CD4-positive, CD25-positive, alpha-beta regulatory T cell (primary cell): ENCODE data around the gene CACNG7. TPM values are rescaled to one million over a fixed set of nuclear protein-coding genes. Genes with fewer than 3 reads are reported as not detected.

ENCODE experiments used
- ATAC-seq, 2 donors: fragments of 150-1000 bp; cut with Tn5 transposase; one replicate each; pipeline ENCODE4 v1.10.0; 2021; ENCODE audit warnings: low read depth in 2 of 2, moderate number of reproducible peaks in 2 of 2, moderate library complexity in 1 of 2
- DNase-seq, 3 donors: peaks; one replicate each; pipeline versions ENCODE4 v3.0.0 to v3.0.0-alpha.2; 2012 to 2022; ENCODE audit warnings: mixed read lengths in 1 of 3
- H3K27ac ChIP-seq: one replicate; pipeline ENCODE4 v1.7.0; 2013; ENCODE audit warnings: mild to moderate bottlenecking, low read length; ENCODE audit not compliant: insufficient read depth, poor library complexity, severe bottlenecking
- H3K27me3 ChIP-seq: one replicate; pipeline ENCODE4 v1.7.0; 2013; ENCODE audit warnings: low read length; ENCODE audit not compliant: control insufficient read depth, insufficient read depth
- H3K36me3 ChIP-seq: one replicate; pipeline ENCODE4 v1.7.0; 2013; ENCODE audit warnings: mild to moderate bottlenecking, low read length, moderate library complexity; ENCODE audit not compliant: control insufficient read depth, insufficient read depth
- H3K4me1 ChIP-seq: 2 replicates; pipeline ENCODE4 v1.7.0; 2013; ENCODE audit warnings: mild to moderate bottlenecking, low read length; ENCODE audit not compliant: insufficient read depth, control insufficient read depth, poor library complexity, severe bottlenecking
- H3K4me3 ChIP-seq: one replicate; pipeline ENCODE4 v1.7.0; 2013; ENCODE audit warnings: low read depth, mild to moderate bottlenecking, low read length, moderate library complexity
- H3K9me3 ChIP-seq, 2 experiments: 1 replicate in 1 of 2; 2 replicates in 1 of 2; pipeline ENCODE4 v1.7.0; 2013; ENCODE audit warnings: low read length in 2 of 2, mild to moderate bottlenecking in 1 of 2, moderate library complexity in 1 of 2; ENCODE audit not compliant: control insufficient read depth in 2 of 2
- H3K27ac Mint-ChIP-seq, 3 donors: one replicate each; pipeline ENCODE4 v1.8.0; 2020 to 2022; ENCODE audit warnings: mild to moderate bottlenecking in 3 of 3, mixed read lengths in 3 of 3, moderate library complexity in 2 of 3
- H3K27me3 Mint-ChIP-seq: one replicate; pipeline ENCODE4 v1.8.0; 2022; ENCODE audit warnings: mild to moderate bottlenecking, mixed read lengths
- H3K36me3 Mint-ChIP-seq: one replicate; pipeline ENCODE4 v1.8.0; 2020; ENCODE audit warnings: mixed read lengths
- H3K4me1 Mint-ChIP-seq, 4 donors: one replicate each; pipeline ENCODE4 v1.8.0; 2020 to 2022; ENCODE audit warnings: mixed read lengths in 4 of 4, mild to moderate bottlenecking in 1 of 4
- H3K4me3 Mint-ChIP-seq, 4 donors: one replicate each; pipeline ENCODE4 v1.8.0; 2020 to 2022; ENCODE audit warnings: mild to moderate bottlenecking in 4 of 4, mixed read lengths in 4 of 4, moderate library complexity in 3 of 4
- H3K9me3 Mint-ChIP-seq, 7 donors: one replicate each; pipeline ENCODE4 v1.8.0; 2020 to 2022; ENCODE audit warnings: mixed read lengths in 7 of 7, mild to moderate bottlenecking in 3 of 7, moderate library complexity in 2 of 7
- polyA plus RNA-seq, 4 donors: library from polyadenylated mRNA; unstranded; fragments of 300-500 nt; fragmentation: Illumina TruSeq; gene quantifications; one replicate each; pipeline ENCODE4 v1.2.3, GENCODE V29; 2021
- total RNA-seq: library from RNA; stranded (reverse); gene quantifications from one replicate; pipeline ENCODE4 v1.2.3, GENCODE V29; 2022

The CACNG7 gene
- total and polyA plus RNA-seq, 5 donors from 2014 or later, result not detected

DNA sequence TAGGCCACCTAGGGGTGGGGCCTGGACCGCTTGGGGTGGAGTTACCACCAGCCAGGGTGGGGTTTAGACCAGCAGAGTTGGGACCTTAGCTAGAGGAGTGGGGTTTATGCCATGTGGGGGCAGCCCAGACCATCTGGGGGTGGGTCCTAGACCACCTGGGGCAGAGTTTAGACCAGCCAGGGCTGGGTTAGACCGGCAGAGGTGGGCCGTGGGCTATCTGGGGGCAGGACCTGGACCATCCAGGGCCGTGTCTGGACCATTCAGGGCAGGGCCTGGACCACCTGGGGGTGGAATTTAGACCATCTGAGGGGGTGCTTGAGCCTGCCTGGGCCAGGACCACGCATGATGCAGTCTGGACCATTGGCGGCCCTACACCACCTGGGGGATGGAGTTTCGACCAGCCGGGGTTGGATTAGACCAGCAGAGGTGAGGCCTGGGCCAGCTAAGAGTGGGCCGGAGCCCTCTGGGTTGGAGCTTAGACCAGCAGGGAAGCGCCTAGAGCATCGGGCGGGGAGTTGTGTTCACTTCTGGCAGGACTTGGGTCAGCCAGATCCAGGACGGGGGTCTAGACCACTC lies 72.4 kb downstream of the CACNG7 start:
- H3K4me3 ChIP-seq, result no peak overlapping the region
- H3K36me3 Mint-ChIP-seq, result peaks cover 8% of the 10 kb centered on the region
- no peak overlapping the region for H3K27ac Mint-ChIP-seq
- H3K27me3 Mint-ChIP-seq, result peaks cover 42% of the 10 kb centered on the region
- H3K9me3 Mint-ChIP-seq, result peaks cover 0 to 8% (median 4%) of the 10 kb centered on the region in 7 donors
- no peak overlapping the region for H3K27ac ChIP-seq
- peaks cover 27% of the 10 kb centered on the region for H3K4me1 ChIP-seq
- H3K36me3 ChIP-seq, result no peaks in the 10 kb centered on the region
- H3K4me1 Mint-ChIP-seq, result peaks cover 0 to 33% (median 19%) of the 10 kb centered on the region in 4 donors
- H3K27me3 ChIP-seq, result peaks cover 16% of the 10 kb centered on the region
- ATAC-seq (no peak), DNase-seq (no peak)
- peaks cover 0 to 4% of the 10 kb centered on the region in 2 experiments for H3K9me3 ChIP-seq
- H3K4me3 Mint-ChIP-seq, result peak overlapping the region in 3 of 4 donors; percentile 60 to 63 (median 61)

DNA sequence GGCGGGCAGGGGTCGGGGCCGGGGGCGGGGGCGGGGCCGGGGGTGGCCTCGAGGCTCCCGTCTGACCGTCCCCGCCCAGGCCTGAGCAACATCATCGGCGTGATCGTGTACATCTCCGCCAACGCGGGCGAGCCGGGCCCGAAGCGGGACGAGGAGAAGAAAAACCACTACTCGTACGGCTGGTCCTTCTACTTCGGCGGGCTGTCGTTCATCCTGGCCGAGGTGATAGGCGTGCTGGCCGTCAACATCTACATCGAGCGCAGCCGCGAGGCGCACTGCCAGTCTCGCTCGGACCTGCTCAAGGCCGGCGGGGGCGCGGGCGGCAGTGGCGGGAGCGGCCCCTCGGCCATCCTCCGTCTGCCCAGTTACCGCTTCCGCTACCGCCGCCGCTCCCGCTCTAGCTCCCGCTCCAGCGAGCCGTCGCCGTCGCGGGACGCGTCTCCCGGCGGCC lies 72.9 kb downstream of the CACNG7 start:
- Histone ChIP-seq H3K27me3 (peaks cover 14% of the 10 kb centered on the region), H3K36me3 (no peaks in the 10 kb centered on the region), H3K27ac (no peak overlapping the region), H3K9me3 (peaks cover 0 to 4% of the 10 kb centered on the region in 2 experiments), H3K4me3 (no peak overlapping the region), H3K4me1 (peaks cover 27% of the 10 kb centered on the region)
- ATAC-seq, result no peak
- no peak overlapping the region for H3K27ac Mint-ChIP-seq
- peaks cover 8% of the 10 kb centered on the region for H3K36me3 Mint-ChIP-seq
- H3K9me3 Mint-ChIP-seq, result peaks cover 0 to 6% (median 4%) of the 10 kb centered on the region in 7 donors
- H3K27me3 Mint-ChIP-seq, result peaks cover 40% of the 10 kb centered on the region
- H3K4me1 Mint-ChIP-seq, result peaks cover 0 to 33% (median 19%) of the 10 kb centered on the region in 4 donors
- DNase-seq, result no peak
- H3K4me3 Mint-ChIP-seq, result no peak overlapping the region

DNA sequence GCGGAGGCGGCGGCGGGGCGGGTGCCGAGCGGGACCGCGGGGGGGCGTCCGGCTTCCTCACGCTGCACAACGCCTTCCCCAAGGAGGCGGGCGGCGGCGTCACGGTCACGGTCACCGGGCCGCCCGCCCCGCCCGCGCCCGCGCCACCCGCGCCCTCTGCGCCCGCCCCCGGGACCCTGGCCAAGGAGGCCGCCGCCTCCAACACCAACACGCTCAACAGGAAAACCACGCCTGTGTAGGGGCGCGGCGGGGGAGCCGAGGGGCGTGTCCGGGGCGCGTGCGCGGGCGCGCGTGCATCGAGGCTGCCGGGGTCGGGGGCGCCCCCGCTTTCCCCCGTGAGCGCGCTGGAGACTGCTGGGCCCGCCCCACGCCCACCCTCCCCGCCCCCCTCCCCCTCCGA lies 73.5 kb downstream of the CACNG7 start:
- Mint-ChIP-seq H3K36me3 (peaks cover 8% of the 10 kb centered on the region), H3K4me1 (peaks cover 0 to 30% (median 15%) of the 10 kb centered on the region in 4 donors), H3K9me3 (peaks cover 0 to 6% (median 3%) of the 10 kb centered on the region in 7 donors), H3K4me3 (no peak overlapping the region), H3K27ac (no peak overlapping the region), H3K27me3 (peaks cover 34% of the 10 kb centered on the region)
- no peak overlapping the region for H3K4me3 ChIP-seq
- no peaks in the 10 kb centered on the region for H3K36me3 ChIP-seq
- no peak overlapping the region for H3K27ac ChIP-seq
- ATAC-seq, result no peak
- peaks cover 23% of the 10 kb centered on the region for H3K4me1 ChIP-seq
- peaks cover 8% of the 10 kb centered on the region for H3K27me3 ChIP-seq
- H3K9me3 ChIP-seq, result no peaks in the 10 kb centered on the region
- no peak for DNase-seq

- DNase-seq (no peak), ATAC-seq (no peak)
- no peak overlapping the region for H3K27ac Mint-ChIP-seq
- H3K36me3 Mint-ChIP-seq, result peaks cover 8% of the 10 kb centered on the region
- H3K36me3 ChIP-seq, result no peaks in the 10 kb centered on the region
- peaks cover 0 to 24% (median 13%) of the 10 kb centered on the region in 4 donors for H3K4me1 Mint-ChIP-seq
- no peak overlapping the region for H3K27ac ChIP-seq
- H3K4me3 ChIP-seq, result no peak overlapping the region
- no peaks in the 10 kb centered on the region for H3K9me3 ChIP-seq
- peaks cover 0 to 6% (median 3%) of the 10 kb centered on the region in 7 donors for H3K9me3 Mint-ChIP-seq
- H3K27me3 ChIP-seq, result peaks cover 6% of the 10 kb centered on the region
- no peak overlapping the region for H3K4me3 Mint-ChIP-seq
- peaks cover 26% of the 10 kb centered on the region for H3K27me3 Mint-ChIP-seq
- peaks cover 14% of the 10 kb centered on the region for H3K4me1 ChIP-seq
Observed at GRCh38 chr19:53983457-53984289, 74.6 kb downstream of the CACNG7 start.

- Histone ChIP-seq H3K27me3 (no peaks in the 10 kb centered on the region), H3K36me3 (no peaks in the 10 kb centered on the region), H3K4me1 (peaks cover 3% of the 10 kb centered on the region), H3K27ac (no peak overlapping the region), H3K4me3 (no peak overlapping the region), H3K9me3 (no peaks in the 10 kb centered on the region)
- no peaks in the 10 kb centered on the region for H3K36me3 Mint-ChIP-seq
- H3K9me3 Mint-ChIP-seq, result peaks cover 0 to 4% (median 0%) of the 10 kb centered on the region in 7 donors
- ATAC-seq (no peak), DNase-seq (no peak)
- H3K4me1 Mint-ChIP-seq, result peaks cover 0 to 7% (median 3%) of the 10 kb centered on the region in 4 donors
- no peak overlapping the region for H3K27ac Mint-ChIP-seq
- H3K27me3 Mint-ChIP-seq, result peaks cover 10% of the 10 kb centered on the region
- no peak overlapping the region for H3K4me3 Mint-ChIP-seq
Observed at GRCh38 chr19:53985863-53986262, 76.8 kb downstream of the CACNG7 start.

- Mint-ChIP-seq H3K4me1 (peaks cover 0 to 5% (median 0%) of the 10 kb centered on the region in 4 donors), H3K27me3 (peaks cover 15% of the 10 kb centered on the region), H3K9me3 (no peaks in the 10 kb centered on the region), H3K36me3 (no peaks in the 10 kb centered on the region), H3K27ac (no peak overlapping the region), H3K4me3 (no peak overlapping the region)
- ATAC-seq, result no peak
- Histone ChIP-seq H3K36me3 (no peaks in the 10 kb centered on the region), H3K9me3 (no peaks in the 10 kb centered on the region), H3K4me1 (no peaks in the 10 kb centered on the region), H3K4me3 (no peak overlapping the region), H3K27me3 (no peaks in the 10 kb centered on the region), H3K27ac (no peak overlapping the region)
- no peak for DNase-seq
Observed at GRCh38 chr19:53988981-53989380, 79.9 kb downstream of the CACNG7 start.

DNA sequence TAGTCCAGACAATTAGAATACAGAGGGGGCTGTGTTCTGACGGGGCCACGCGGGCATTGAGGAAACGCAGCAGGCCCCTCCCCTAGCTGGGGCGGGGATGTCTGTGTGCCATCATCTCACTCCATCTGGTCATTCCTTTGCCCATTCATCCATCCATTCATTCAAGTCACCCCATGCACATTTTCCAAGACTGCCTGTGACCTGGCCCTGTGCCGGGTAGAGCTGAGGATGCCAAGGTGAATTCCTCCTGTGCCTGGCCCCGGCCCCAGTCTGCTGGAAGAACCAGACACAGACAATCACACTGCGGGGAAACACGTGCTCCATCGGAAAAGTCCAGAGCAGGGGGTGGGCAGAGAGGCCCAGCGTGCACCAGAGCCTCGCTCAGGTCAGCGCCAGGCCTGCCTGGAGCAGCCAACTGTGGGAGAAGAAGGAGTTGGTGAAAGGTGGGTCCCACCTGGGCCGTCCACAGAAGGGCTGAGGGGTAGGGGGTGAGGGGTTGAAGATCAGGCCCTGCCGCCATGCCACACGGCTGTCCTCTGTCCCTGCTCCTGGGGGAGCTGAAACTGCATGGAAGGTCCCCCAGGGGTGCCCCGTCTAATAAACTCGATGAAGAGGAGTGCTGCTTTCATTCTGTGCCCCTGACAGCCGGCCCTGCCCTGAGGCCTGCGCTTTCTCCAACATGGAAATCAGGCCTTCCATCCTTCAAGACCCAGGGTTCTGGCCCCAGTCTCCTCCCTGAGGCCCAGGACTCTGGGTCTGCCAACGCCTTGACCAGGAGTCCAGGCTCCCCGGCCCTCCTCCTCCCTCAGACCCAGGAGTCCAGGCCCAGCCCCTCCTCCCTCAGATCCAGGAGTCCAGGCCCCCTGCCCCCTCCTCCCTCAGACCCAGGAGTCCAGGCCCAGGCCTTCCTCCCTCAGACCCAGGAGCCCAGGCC lies 80.8 kb downstream of the CACNG7 start:
- H3K4me3 ChIP-seq, result no peak overlapping the region
- H3K9me3 ChIP-seq, result no peaks in the 10 kb centered on the region
- DNase-seq, result no peak
- Mint-ChIP-seq H3K36me3 (no peaks in the 10 kb centered on the region), H3K4me1 (peaks cover 0 to 5% (median 0%) of the 10 kb centered on the region in 4 donors), H3K4me3 (no peak overlapping the region), H3K27me3 (peaks cover 24% of the 10 kb centered on the region), H3K9me3 (no peaks in the 10 kb centered on the region), H3K27ac (peak overlapping the region in 1 of 3 donors; percentile 49)
- H3K36me3 ChIP-seq, result no peaks in the 10 kb centered on the region
- no peak for ATAC-seq
- H3K27ac ChIP-seq, result no peak overlapping the region
- no peaks in the 10 kb centered on the region for H3K4me1 ChIP-seq
- peaks cover 3% of the 10 kb centered on the region for H3K27me3 ChIP-seq
